Esophagus squamous epithelium (tissue), 5 donors: ENCODE measurements around the gene NLGN1. TPM values are rescaled to one million over a fixed set of nuclear protein-coding genes. Genes with fewer than 3 reads are reported as not detected.
"Not testable (repeated sequence)": the region's sequence is repeated elsewhere in the genome, so short reads cannot be mapped to it uniquely, and the experiment has no call there.

Experiments used
- DNase-seq: peaks from one replicate; lab custom pipeline; 2025; lab: John Stamatoyannopoulos, UW
- H3K27ac ChIP-seq, 4 donors: fragments of 200-600 bp; sonication (generic); one replicate each; pipeline ENCODE4 v1.5.1; 2016 to 2019; ENCODE audit warnings: mild to moderate bottlenecking in 1 of 4
- H3K27me3 ChIP-seq, 4 donors: fragments of 200-600 bp; sonication (generic); 1 replicate in 3 of 4; 2 replicates in 1 of 4; pipeline versions ENCODE4 v1.5.1 to v1.6.0; 2017 to 2021; ENCODE audit warnings: antibody characterized with exemption in 1 of 4
- H3K36me3 ChIP-seq, 3 donors: fragments of 200-600 bp; sonication (generic); one replicate each; pipeline ENCODE4 v1.5.1; 2016 to 2019
- H3K4me1 ChIP-seq, 3 donors: fragments of 200-600 bp; sonication (generic); one replicate each; pipeline ENCODE4 v1.5.1; 2017 to 2019
- H3K4me3 ChIP-seq, 4 donors: fragments of 200-600 bp; sonication (generic); 1 replicate in 3 of 4; 2 replicates in 1 of 4; pipeline ENCODE4 v1.5.1; 2016 to 2019; ENCODE audit warnings: mild to moderate bottlenecking in 2 of 4, moderate library complexity in 1 of 4
- H3K9me3 ChIP-seq, 3 donors: fragments of 200-600 bp; sonication (generic); one replicate each; pipeline ENCODE4 v1.5.1; 2016 to 2019
- POLR2A ChIP-seq, 4 donors: fragments of 450-650 bp; IDR thresholded peaks; one replicate each; pipeline ENCODE4 v1.6.1; 2017; ENCODE audit warnings: antibody characterized with exemption in 4 of 4, mild to moderate bottlenecking in 4 of 4, moderate library complexity in 3 of 4
- WGBS, 2 donors: methylation state at CpG; one replicate each; pipeline ENCODE4 v1.1.5; 2018; 5-methylcytosine and 5-hydroxymethylcytosine counted together
- intact Hi-C: fragments of 100-400 bp; cut with DNase I; formaldehyde crosslinking; loops from one replicate; pipeline ENCODE4 v1.15.0; 2022
- total RNA-seq, 4 donors: library from RNA; depleted of rRNA; stranded (reverse); fragments of >200 nt; gene quantifications; one replicate each; pipeline ENCODE4 v1.1.0, GENCODE V29; 2016
- TF ChIP-seq, protein P1 (sequence below), 6 experiments: fragments of 450-650 bp in 4 of 6; fragments of 200-600 bp in 2 of 6; sonication (generic) in 2 of 6; IDR thresholded peaks; one replicate each; pipeline ENCODE4 v1.5.1; 2016 to 2019; ENCODE audit warnings: antibody characterized with exemption in 6 of 6, mild to moderate bottlenecking in 4 of 6, moderate library complexity in 4 of 6
- donor health status: DM: yes; HTN: yes; CAD: no.

NLGN1 gene
- total RNA-seq, 4 donors from 2014 or later = 0.34 to 12.6 (median 2.9) TPM

DNA sequence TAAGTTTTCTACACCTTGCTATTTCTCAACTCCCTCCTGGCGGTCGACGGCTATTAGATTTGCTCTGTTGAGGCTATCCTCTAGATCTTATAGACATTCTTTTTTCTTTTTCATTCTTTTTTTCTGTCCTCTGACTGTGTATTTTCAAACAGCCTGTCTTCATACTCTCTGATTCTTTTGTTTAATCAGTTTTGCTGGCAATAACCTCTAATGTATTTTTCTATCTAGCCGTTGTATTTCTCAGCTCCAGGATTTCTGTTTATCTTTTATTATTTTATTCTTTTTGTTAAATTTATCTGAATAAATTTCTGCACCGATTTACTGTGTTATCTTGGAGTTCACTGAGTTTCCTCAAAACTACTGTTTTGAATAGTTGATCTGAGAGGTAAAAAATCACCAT lies 31.5 kb downstream of the NLGN1 start:
- intact Hi-C loops = no loop called here
- Histone ChIP-seq H3K4me1 (no peaks in the 10 kb centered on the region), H3K9me3 (peaks cover 0 to 16% (median 10%) of the 10 kb centered on the region in 3 donors), H3K4me3 (no peak overlapping the region), H3K27me3 (no peaks in the 10 kb centered on the region), H3K36me3 (no peaks in the 10 kb centered on the region), H3K27ac (no peak overlapping the region)
- no peak for TF ChIP-seq POLR2A (IDR thresholded peaks at IDR 0.05)
- TF ChIP-seq, protein P1, sequence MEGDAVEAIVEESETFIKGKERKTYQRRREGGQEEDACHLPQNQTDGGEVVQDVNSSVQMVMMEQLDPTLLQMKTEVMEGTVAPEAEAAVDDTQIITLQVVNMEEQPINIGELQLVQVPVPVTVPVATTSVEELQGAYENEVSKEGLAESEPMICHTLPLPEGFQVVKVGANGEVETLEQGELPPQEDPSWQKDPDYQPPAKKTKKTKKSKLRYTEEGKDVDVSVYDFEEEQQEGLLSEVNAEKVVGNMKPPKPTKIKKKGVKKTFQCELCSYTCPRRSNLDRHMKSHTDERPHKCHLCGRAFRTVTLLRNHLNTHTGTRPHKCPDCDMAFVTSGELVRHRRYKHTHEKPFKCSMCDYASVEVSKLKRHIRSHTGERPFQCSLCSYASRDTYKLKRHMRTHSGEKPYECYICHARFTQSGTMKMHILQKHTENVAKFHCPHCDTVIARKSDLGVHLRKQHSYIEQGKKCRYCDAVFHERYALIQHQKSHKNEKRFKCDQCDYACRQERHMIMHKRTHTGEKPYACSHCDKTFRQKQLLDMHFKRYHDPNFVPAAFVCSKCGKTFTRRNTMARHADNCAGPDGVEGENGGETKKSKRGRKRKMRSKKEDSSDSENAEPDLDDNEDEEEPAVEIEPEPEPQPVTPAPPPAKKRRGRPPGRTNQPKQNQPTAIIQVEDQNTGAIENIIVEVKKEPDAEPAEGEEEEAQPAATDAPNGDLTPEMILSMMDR (IDR thresholded peaks at IDR 0.05) = no peak
- DNase-seq = no peak
- WGBS, 2 donors = 85 to 95% methylated on average over 5 of the region's 5 CpGs

DNA sequence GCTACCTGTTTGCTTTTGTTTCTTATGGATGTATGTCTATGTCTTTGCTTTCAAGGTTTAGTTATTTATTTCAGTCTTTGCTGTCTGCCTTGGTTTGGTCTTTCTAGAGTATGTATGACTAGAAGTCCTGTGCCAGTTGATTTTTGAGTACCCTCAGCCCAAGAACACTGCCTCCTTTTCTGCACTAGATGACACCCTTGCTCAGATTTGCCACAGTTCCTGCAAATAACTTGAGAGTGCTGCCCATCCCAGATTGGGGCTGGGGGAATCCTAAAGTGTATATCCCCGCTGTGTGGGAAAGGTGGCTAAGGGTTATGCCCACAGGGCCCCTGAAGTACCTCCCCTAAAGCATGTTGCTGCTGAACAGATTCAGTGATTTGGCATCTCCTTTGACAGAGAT lies 32.0 kb downstream of the NLGN1 start:
- Histone ChIP-seq H3K27ac (no peak overlapping the region), H3K4me3 (no peak overlapping the region), H3K4me1 (no peaks in the 10 kb centered on the region), H3K27me3 (no peaks in the 10 kb centered on the region), H3K36me3 (no peaks in the 10 kb centered on the region), H3K9me3 (peaks cover 0 to 16% (median 10%) of the 10 kb centered on the region in 3 donors)
- no peak for DNase-seq
- TF ChIP-seq, protein P1 (IDR thresholded peaks at IDR 0.05) = no peak
- no CpG with 5 or more reads among the region's 1 CpG for WGBS, 2 donors
- intact Hi-C loops = no loop called here

DNA sequence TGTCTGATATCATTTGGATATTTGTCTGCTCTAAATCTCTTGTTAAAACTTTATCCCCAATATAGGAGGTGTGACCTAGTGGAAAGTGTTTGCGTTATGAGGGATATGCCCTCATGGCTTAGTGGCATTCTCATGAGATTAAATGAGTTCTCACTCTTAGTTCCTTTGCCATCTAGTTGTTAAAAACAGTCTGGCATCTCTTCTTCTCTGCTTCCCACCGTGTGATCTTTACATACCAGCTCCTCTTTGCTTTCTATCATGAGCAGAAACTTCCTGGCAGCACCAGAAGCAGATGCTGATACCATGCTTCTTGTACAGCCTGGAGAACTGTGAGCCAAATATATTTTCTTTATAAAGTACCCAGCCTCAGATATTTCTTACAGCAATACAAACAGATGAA lies 33.0 kb downstream of the NLGN1 start:
- TF ChIP-seq, protein P1 (IDR thresholded peaks at IDR 0.05) = no peak
- no peak for TF ChIP-seq POLR2A (IDR thresholded peaks at IDR 0.05)
- intact Hi-C loops = no loop called here
- no peak overlapping the region for H3K4me3 ChIP-seq
- DNase-seq = no peak
- no peaks in the 10 kb centered on the region for H3K36me3 ChIP-seq
- H3K27ac ChIP-seq = no peak overlapping the region
- no peaks in the 10 kb centered on the region for H3K27me3 ChIP-seq
- H3K9me3 ChIP-seq = peaks cover 0 to 16% (median 10%) of the 10 kb centered on the region in 3 donors
- H3K4me1 ChIP-seq = no peaks in the 10 kb centered on the region
- 52 to 69% methylated on average over 2 of the region's 2 CpGs for WGBS, 2 donors

DNA sequence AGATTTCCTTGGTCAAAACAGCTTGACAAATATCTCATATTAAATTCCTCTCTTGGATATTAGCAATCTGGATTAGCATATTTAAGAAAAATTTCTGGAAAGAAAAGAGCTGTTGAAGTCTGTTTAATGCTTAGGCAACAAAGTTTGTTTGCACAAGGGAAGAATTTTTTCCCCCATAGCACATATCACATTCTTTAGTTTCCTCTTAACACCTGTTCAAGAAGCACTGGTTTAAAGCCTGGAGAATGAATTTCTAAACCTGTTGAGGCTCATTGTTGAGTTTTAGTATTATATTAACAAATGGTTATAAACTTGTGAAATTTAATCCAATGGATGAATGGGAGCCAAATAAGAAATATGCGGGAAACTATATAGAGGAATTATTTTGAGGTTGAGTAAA lies 41.5 kb downstream of the NLGN1 start:
- Histone ChIP-seq H3K4me3 (no peak overlapping the region), H3K27ac (no peak overlapping the region), H3K9me3 (no peaks in the 10 kb centered on the region), H3K4me1 (peaks cover 0 to 4% (median 0%) of the 10 kb centered on the region in 3 donors), H3K27me3 (no peaks in the 10 kb centered on the region), H3K36me3 (no peaks in the 10 kb centered on the region)
- intact Hi-C loops = no loop called here
- no peak for DNase-seq
- TF ChIP-seq, protein P1 (IDR thresholded peaks at IDR 0.05) = no peak
- no peak for TF ChIP-seq POLR2A (IDR thresholded peaks at IDR 0.05)
- WGBS, 2 donors = 35 to 50% methylated on average over 1 of the region's 1 CpG

DNA sequence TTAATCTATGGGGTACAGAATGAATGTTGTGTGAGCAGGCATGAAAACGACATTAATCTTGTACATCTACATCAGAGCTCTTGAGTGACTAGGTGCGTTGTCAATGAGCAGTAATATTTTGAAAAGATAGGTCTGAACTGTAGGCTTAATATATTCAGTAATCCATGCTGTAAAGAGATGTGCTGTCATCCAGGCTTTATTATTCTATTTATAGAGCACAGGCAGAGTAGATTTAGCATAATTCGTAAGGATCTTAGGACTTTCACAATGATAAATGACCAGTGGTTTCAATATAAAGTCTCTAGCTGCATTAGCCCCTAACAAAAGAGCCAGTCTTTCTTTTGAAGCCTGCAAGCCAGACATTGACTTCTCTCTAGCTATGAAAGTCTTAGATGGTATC lies 43.0 kb downstream of the NLGN1 start:
- Histone ChIP-seq H3K36me3 (no peaks in the 10 kb centered on the region), H3K4me3 (no peak overlapping the region), H3K4me1 (peaks cover 0 to 4% (median 0%) of the 10 kb centered on the region in 3 donors), H3K9me3 (no peaks in the 10 kb centered on the region), H3K27ac (no peak overlapping the region), H3K27me3 (no peaks in the 10 kb centered on the region)
- 64 to 70% methylated on average over 3 of the region's 3 CpGs for WGBS, 2 donors
- DNase-seq = no peak
- intact Hi-C loops = no loop called here
- TF ChIP-seq, protein P1 (IDR thresholded peaks at IDR 0.05) = no peak
- TF ChIP-seq POLR2A (IDR thresholded peaks at IDR 0.05) = no peak

DNA sequence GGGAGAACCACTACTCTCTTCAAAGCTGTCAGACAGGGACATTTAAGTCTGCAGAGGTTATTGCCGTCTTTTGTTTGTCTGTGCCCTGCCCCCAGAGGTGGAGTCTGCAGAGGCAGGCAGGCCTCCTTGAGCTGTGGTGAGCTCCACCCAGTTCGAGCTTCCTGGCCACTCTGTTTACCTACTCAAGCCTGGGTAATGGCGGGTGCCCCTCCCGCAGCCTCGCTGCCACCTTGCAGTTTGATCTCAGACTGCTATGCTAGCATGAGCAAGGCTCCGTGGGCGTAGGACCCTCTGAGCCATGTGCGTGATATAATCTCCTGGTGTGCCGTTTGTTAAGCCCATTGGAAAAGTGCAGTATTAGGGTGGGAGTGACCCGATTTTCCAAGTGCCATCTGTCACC lies 54.0 kb downstream of the NLGN1 start:
- H3K36me3 ChIP-seq, H3K4me3 ChIP-seq, intact Hi-C loops, H3K27ac ChIP-seq, H3K4me1 ChIP-seq, H3K27me3 ChIP-seq, DNase-seq, H3K9me3 ChIP-seq: not testable (repeated sequence)
- WGBS, 2 donors = 76 to 82% methylated on average over 4 to 9 of the region's 10 CpGs
